Myocyte (in vitro differentiated cells): ENCODE data around the gene CNRIP1. TPM values are rescaled to one million over a fixed set of nuclear protein-coding genes. Genes with fewer than 3 reads are reported as not detected.
A peak's percentile ranks its signal among the peaks of the same experiment; 100 is the strongest.
"Not testable (repeated sequence)": the region's sequence is repeated elsewhere in the genome, so short reads cannot be mapped to it uniquely, and the experiment has no call there.

Experiments used
- DNase-seq: peaks from one replicate; pipeline ENCODE4 v3.0.0-alpha.2; 2012; ENCODE audit warnings: low read depth
- polyA plus RNA-seq: library from polyadenylated mRNA; unstranded; fragments of >200 nt; gene quantifications from one replicate; pipeline ENCODE4 v1.2.1, GENCODE V29; 2012; ENCODE audit warnings: missing spikeins
- total RNA-seq: library from RNA; depleted of rRNA; stranded (reverse); fragments of >200 nt; gene quantifications from 2 replicates; pipeline ENCODE4 v1.2.3, GENCODE V29; 2014

The CNRIP1 gene, protein sequence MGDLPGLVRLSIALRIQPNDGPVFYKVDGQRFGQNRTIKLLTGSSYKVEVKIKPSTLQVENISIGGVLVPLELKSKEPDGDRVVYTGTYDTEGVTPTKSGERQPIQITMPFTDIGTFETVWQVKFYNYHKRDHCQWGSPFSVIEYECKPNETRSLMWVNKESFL
- 5.4 and 7.6 TPM in 2 replicates for total RNA-seq
- 8.7 TPM for polyA plus RNA-seq

DNA sequence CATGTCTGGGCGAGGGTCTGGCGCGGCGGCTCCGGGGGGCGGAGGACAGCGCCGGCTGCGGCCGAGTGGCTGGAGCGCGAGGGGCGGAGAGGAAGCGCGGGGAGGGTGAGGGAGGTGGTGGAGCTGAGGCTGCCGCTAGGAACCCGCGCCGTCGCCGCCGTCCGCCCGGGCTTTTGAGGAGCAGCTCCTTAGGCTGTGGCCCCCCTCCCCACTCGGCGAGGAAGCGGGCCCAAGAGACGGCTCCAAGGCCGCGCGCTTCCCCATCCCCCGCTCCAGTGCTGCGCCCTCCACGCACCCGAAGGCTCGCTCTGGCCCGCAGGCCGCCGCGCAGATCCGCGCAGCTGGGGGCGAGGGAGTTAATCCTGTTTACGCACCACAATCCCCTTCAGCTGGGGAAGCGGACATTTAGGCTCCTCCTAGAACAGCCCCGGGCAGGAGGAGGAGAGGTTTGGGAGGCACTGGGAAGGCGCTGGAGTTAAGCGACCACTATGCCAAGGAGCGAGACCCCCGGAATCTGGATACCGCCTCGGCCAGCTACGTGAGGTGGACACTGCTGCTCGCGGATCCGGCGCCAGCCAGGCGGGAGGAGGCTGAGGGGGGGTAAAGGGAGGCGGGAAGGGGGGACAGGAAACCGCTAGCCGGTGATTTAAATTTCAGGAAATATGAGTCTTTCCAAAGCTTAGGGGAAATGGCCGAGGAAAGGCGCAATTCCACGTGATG is at the start of gene CNRIP1:
TSS of gene CNRIP1 (minus strand) at position 552 of the 720 bp plus-strand sequence. CDS start at position 3, 549 bp downstream.
- peak; percentile 64 for DNase-seq

- DNase-seq, result no peak
These were observed 49.6 kb upstream of the CNRIP1 start for GRCh38 chr2:68369337-68369734.

DNA sequence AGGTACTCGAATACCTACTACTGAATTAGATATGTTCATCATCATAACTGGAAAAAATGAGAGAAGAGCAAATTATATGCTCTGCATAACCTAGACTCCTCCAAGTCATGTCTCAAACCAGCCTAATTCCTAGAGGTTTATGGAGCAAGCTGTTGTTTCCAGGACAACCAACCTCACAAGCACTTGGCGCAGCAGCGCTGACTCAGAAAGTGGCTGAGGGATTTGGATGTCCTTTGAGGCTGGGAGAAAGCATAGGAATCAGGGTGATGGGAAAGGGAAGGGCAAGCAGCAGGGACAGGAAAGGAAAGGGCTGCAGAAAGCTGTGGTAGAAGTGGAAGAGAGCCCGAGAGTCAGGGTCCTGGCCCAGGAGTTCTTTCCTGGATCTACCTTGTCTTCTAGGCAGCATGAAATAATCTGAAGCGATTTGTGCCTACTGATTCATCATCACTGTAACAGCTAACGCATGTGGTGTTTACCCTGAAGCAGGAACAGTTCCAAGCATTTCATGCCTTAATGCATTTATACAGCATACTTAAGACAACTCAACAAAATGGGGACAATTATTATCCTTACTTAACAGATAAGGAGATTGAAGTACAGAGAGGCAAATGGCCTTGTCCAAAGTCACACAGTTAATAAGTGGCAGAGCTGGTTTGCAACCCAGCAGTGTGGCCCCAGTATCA is 49.0 kb upstream of the CNRIP1 start:
- DNase-seq, result peak; percentile 61

DNA sequence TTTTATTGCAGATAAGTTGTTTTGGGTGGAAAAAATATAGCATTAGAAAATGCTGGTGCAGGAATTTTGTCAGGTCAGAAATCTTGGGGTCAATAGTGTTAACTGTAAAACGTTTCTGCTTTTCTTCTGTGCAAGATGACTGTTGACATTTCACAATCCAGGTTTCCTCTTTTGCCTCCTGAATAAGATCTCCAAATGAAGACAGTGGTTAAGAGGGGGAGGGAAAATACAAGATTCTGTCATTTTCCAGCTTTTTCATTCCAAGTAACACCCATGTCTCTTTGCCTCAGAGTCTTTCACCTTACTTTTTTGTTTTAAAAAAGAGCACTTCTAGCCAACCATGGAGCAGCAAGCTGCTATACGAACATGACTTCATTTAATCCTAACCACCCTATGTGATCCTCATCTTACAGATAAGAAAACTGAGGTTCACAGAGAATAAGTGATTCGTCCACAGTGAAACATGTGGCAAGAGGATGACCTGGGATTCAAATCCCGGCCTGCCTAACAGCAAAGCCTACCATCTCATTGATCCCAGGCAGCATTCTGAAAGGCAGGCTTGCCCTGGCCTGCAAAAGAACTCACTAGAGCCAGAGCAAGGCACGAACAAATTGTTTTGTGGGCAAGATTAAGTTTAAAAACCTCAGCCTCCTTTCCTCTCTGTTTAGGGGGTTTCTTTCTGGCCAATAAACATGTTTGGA is 48.4 kb upstream of the CNRIP1 start:
- DNase-seq, result no peak

DNA sequence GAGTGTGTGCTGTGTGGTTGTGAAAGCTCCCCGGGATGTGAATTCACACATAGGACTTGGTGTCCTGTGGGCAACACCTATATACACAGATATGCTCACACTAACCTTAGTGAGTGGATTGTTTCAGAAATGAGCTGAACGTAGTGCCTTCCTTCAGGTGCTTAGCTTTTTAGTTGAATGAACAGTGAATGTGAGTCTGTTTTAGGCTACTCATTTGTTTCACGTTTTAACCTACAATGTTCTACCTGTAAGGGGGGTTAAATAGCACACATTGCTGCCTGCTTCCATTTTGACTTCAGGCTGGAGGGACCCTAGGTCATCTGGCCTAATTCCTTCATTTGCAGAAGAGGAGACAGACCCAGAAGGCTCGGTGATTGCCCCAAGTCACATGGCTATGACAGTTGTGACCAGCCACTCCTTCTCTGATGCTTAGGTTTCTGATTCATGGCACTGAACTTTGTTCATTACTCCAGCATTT is 46.4 kb upstream of the CNRIP1 start:
- no peak for DNase-seq

DNA sequence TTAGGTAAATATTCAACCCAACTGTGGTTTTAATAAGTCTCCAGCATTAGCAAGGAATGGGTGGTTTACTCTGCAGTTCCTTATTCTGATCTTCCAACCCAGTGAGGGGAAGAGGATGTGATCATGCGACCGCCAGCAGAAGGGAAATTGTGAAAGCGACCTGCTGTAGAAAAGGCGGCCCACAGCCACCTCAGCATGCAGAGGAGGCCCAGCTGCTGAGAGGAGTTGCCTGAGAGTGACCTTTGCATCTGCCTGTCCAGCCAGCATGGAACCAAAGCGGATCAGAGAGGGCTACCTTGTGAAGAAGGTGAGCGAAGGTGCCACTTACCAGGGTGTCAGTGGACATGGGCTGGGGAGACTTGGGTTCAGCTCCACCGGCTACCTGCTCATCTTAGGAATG is 45.3 kb upstream of the CNRIP1 start, which contains the start of gene PLEK:
TSS of gene PLEK (plus strand) at position 196 of the 400 bp plus-strand sequence. CDS start at position 266, 70 bp downstream.
- no peak for DNase-seq

DNA sequence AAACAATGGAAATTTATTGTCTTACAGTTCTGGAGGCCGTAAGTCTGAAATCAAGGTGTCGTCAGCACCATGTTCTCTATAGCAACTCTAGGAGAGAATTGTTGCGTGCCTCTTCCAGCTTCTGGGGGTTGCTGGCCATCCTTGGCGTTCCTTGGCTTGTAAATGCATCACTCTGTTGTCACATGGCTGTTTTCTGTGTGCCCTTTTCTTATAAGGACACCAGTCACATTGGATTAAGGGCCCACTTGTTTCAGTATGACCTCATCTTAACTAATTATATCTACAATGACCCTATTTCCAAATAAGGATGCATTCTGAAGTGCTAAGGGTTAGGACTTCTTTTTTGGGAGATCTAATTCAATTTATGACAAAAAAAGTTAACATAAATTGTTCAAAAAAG is 44.0 kb upstream of the CNRIP1 start:
- DNase-seq, result no peak

DNA sequence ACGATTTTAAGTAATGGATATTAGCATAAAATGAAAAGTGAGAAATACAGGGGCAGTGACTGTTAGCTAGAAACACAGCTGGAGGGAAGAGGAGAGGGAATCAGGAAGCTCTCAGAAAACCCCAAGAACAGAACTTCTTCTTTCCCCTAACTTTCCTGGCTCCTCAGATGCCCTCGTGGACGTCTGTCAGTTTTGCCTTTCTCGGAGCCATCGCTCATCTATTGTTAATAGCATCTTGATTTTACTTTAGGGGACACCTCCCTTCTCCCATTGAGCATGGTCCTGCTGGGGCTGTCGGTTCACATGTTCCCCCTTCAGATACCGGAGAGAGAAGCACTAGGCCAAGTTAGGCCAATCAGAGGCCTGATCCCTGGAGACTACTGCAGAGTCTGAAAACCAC is 43.0 kb upstream of the CNRIP1 start:
- no peak for DNase-seq

GRCh38 chr2:68362069-68362468 is 42.3 kb upstream of the CNRIP1 start:
- DNase-seq, result peak; percentile 44

- DNase-seq, result no peak
These were observed 40.1 kb upstream of the CNRIP1 start for GRCh38 chr2:68359889-68360288.

- DNase-seq, result peak; percentile 50
These were observed 38.0 kb upstream of the CNRIP1 start for GRCh38 chr2:68357605-68358337.

DNA sequence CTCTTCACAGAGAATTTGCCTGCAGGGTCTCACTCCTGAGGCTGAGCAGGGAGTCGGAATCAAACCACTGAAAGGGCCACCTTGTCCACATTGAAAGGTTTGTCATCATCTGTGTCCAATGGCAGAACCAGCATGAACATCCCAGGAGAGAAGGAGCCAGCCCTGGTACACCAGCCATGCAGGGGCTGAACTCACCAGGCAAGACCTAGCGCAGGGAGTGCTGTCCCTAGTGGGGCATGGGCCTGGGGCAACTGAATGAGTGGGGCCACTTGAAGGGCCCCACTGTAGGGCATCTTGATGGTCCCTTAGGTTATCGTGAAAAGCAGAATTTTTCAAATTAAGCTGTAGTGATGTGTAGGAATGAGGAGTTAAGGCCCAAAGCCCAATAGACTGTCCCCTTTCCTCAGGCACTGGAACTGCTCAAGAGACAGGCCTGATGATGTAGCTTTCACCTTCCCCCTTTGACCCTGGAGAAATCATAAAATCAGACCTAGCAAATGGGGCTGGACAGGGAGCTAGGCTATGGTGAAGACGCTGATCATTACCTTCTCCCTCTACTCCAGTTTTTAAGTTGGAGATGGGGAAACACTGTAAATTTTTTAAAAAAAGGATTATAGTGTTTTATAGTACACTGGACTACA is 37.0 kb upstream of the CNRIP1 start:
- no peak for DNase-seq

DNA sequence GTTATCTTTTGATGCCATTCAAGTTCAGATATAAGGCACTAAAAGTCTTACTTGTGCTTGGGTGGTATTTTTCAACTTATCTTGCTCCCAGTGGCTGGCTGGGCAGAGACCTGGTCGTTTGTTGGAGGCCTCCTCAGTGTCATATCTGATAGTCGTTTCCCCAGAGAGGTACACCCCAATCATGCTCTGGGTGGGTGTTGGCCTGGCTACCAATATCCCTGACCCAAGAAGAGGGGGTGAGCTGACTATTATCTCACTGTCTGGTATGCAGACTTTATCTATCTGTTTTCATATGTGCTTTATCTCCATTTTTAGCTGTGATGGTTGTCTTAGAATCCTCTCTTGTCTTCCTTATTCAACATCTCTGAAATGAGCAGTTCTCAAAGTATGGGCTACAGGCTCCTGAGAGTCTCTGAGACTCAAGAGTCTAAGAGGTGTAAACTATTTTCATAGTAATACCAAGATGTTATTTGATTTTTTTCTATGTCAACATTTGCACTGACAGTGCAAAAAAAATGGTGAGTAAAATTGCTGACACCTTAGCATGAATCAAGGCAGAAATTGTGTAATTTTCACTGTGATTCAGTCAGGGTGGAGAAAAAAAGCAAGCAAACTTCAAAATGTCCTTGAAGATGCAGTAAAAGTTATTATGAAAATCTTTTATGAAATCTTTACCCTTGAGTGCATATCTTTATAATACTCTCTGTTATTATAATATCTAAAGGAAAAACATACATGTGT is 33.1 kb upstream of the CNRIP1 start:
- no peak for DNase-seq

DNA sequence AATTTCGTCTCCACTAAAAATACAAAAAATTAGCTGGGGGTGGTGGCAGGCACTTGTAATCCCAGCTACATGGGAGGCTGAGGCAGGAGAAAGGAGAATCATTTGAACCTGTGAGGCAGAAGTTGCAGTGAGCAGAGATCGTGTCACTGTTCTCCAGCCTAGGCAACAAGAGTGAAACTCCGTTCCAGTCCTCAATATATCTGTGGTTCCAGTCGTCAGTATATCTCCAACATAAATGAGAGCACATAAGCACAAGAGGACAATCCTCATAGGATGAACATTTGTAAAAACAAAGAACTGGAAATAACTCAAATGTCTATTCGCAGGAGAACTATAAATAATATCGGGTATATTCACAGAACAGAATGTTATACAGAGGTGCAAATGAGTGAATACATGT is 32.2 kb upstream of the CNRIP1 start:
- no peak for DNase-seq

GRCh38 chr2:68349091-68349490 is 29.3 kb upstream of the CNRIP1 start:
- not testable (repeated sequence) for DNase-seq

GRCh38 chr2:68345129-68345875 is 25.6 kb upstream of the CNRIP1 start:
- DNase-seq, result peak; percentile 71

DNA sequence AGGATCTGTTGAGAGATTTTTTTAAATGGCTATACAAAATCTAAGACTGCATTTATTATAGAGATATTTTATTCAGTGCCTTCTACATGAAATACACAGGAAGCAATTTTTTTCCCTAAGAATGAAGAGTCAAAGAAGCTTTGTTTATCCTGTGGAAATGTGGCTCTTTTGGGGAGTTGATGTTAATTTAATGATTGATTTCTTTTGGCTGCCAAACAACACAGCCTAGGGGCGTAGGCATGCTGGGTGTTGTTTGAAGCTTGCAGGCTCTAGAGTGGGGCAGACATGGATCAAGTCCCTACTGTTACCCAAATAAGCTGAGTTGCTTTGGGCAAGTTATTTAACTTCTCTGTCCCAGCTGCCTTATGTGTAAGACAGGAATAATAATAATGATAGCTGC is 24.3 kb upstream of the CNRIP1 start:
- DNase-seq, result no peak

- DNase-seq, result no peak
These were observed 22.7 kb upstream of the CNRIP1 start for GRCh38 chr2:68342470-68342869.

- DNase-seq, result no peak
These were observed 21.8 kb upstream of the CNRIP1 start for GRCh38 chr2:68341583-68341982.
